Stimulated activated CD4-positive, alpha-beta T cell treated with anti-CD3 and anti-CD28 coated beads, Interleukin-12 subunit alpha, Interleukin-12 subunit beta, amount 100 ng/mL, for 4 hours (primary cell): ENCODE measurements around the gene ZBTB43.
"Not testable (repeated sequence)": the region's sequence is repeated elsewhere in the genome, so short reads cannot be mapped to it uniquely, and the experiment has no call there.

Source experiments
- DNase-seq: peaks from one replicate; pipeline ENCODE4 v3.0.0-alpha.2; 2020

ZBTB43 gene

GRCh38 chr9:126804696-126805553 lies at the start of gene ZBTB43:
Gene ZBTB43 (plus strand): TSS chr9:126805040. CDS start chr9:126832510, 27,470 bp downstream.
- peak; percentile 99 for DNase-seq

- DNase-seq, result no peak
Measured at GRCh38 chr9:126755317-126755875, 49.4 kb upstream of the ZBTB43 start.

- DNase-seq, result no peak
Measured at GRCh38 chr9:126756238-126756637, 48.6 kb upstream of the ZBTB43 start.

- no peak for DNase-seq
Measured at GRCh38 chr9:126756876-126757415, 47.9 kb upstream of the ZBTB43 start.

GRCh38 chr9:126758916-126759585 lies 45.8 kb upstream of the ZBTB43 start:
- no peak for DNase-seq

- DNase-seq, result no peak
Measured at GRCh38 chr9:126761274-126761673, 43.6 kb upstream of the ZBTB43 start.

GRCh38 chr9:126763130-126763764 lies 41.6 kb upstream of the ZBTB43 start:
- DNase-seq, result no peak

- DNase-seq, result no peak
Measured at GRCh38 chr9:126773004-126773607, 31.7 kb upstream of the ZBTB43 start.

GRCh38 chr9:126775926-126776325 lies 28.9 kb upstream of the ZBTB43 start:
- DNase-seq, result no peak

GRCh38 chr9:126777733-126778132 lies 27.1 kb upstream of the ZBTB43 start:
- DNase-seq, result no peak

- DNase-seq, result no peak
Measured at GRCh38 chr9:126778141-126778540, 26.7 kb upstream of the ZBTB43 start.

GRCh38 chr9:126778696-126779095 lies 26.1 kb upstream of the ZBTB43 start:
- not testable (repeated sequence) for DNase-seq

- DNase-seq, result peak; percentile 87
Measured at GRCh38 chr9:126781186-126782052, 23.4 kb upstream of the ZBTB43 start.

- DNase-seq, result no peak
Measured at GRCh38 chr9:126782053-126782388, 22.8 kb upstream of the ZBTB43 start.

- DNase-seq, result no peak
Measured at GRCh38 chr9:126783949-126784348, 20.9 kb upstream of the ZBTB43 start.

GRCh38 chr9:126784401-126784800 lies 20.4 kb upstream of the ZBTB43 start:
- DNase-seq, result no peak

- DNase-seq, result not testable (repeated sequence)
Measured at GRCh38 chr9:126784841-126785240, 20.0 kb upstream of the ZBTB43 start.

GRCh38 chr9:126788046-126788445 lies 16.8 kb upstream of the ZBTB43 start:
- DNase-seq, result no peak

GRCh38 chr9:126788634-126789349 lies 16.0 kb upstream of the ZBTB43 start:
- no peak for DNase-seq

- DNase-seq, result no peak
Measured at GRCh38 chr9:126790561-126790960, 14.3 kb upstream of the ZBTB43 start.
